GM18526 (cell line): ENCODE results near the gene C1QTNF8.

Experiments used
- POLR2A ChIP-seq: IDR thresholded peaks from 3 replicates; pipeline ENCODE4 v1.6.1; 2011; ENCODE audit not compliant: insufficient read length; ENCODE audit errors: extremely low read depth

C1QTNF8 gene

DNA sequence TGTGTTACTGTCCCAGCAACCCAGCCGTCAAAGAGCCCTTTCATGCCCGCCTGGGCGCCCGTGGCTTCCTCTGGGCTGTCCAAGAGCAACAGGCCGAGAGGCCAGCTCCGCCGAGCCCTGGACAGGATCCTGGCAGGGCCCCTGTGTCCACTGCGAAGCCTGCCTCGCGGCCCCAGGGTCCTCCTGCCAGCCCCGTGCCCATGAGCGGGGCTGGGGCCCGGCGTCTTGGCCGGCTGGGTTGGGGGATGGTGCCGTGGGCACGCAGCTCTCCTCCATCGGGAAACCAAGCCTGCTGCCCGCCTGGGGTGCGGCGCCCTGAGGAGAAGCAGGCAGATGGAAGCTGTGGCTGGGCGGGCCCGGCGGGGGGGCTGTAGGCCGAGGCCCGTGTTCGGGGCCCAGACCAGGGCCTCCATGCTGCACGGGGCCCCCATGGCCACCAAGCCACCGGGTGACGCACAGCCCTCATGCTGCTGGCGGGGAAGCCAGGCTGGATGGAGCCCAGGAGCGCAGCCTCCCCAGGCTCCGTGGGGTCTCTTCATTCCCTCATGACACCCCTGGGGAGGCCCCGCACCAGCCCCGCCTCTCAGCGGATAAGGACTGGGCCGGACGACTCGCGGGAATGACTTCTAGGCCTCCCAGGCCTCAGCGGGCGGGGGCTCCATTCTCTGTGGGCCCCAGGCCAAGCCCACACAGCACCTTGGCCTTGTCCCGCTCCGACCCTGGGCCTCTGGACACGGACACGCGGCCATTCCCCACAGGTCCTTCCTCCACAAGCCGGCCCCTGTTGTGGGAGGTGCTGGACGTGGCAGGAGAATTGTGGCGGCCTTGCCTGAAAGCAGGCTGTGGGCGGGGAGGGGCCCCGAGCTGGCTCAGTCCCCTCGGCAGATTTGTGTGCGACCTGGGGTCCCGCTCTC, at the start of gene C1QTNF8:
TSS of gene C1QTNF8 (minus strand) at position 76 of the 914 bp plus-strand sequence. CDS start 1,322 bp downstream, outside the sequence.
- TF ChIP-seq POLR2A, result no peak

DNA sequence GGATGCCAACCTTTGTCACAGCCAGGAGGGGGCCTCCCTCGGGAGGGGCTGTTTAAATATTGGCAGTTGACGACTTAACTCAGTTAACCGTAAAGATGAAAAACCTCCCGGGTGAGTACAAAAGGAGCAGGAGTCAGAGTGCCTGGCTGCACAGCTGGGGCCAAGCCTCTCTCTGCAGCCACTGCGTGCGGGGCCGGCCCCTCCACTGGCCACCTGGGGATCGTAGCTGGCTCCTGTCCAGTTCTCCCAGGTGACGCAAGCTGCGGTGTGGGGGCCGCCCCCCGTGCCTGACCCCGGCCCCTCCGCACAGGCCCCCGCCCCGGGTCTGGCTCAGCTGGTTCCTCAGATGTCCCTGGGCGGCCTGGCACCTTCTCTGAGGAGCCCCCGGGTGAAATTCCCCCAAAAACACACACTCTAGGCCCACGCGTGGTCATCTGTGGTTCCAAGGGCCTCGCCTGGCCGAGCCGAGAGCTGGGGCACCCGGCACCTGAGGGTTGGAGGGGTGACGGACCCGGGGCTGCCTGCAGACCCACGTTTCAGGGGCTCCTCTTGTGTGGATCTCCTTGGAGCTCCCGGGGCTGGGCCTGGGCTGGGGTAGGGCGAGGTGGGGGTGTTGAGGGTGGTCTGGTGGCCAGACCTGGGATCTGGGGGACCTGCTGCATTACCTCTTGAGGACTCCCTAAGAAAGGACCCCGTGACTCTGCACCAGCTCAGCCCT, 49.5 kb upstream of the C1QTNF8 start:
- TF ChIP-seq POLR2A, result no peak

DNA sequence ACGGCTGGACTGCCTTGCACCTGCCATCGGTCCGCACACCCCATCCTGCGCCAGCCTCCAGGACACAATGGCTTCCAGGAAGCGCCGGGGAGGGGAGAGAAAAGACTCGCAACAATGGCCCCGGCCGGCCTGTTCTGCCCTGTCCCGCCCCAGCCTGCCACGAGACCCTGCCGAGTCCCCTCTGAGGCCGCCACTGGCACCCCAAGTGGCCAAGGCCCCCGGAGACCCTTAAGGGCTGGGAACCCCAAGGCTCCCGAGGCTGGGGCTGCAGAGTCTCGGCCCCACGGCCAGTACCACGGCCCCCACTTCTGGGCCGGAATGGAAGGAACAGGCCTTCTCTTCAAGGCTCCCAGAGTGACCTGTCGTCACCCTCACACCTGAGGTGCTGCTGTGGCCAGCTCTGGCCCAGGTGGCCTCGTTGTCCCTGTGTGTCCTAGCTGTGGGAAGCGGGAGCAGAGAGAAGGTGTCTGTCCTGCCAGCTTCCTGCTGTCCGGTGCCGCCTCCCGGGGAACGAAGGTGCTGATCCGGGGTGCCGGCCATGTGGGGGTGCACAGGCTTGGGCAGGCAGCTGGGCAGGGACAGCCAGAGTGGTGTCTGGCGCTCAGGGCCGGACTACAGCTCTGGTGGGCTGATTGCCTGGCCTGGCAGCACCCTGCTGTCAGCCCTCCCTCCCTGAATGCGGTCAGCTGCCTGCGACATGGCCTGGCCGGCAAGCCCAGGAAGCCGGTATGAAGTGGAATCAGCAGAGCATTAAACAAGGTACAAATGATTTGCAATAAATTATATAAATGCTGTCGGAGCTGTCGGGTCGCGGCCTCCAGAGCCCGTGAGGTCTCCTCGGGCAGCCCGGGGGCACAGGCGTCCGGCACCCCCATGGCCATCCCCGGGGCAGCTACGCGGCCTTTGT, 48.7 kb upstream of the C1QTNF8 start:
- TF ChIP-seq POLR2A, result no peak

- no peak for TF ChIP-seq POLR2A
These were observed 47.9 kb upstream of the C1QTNF8 start for GRCh38 chr16:1143761-1144450.

DNA sequence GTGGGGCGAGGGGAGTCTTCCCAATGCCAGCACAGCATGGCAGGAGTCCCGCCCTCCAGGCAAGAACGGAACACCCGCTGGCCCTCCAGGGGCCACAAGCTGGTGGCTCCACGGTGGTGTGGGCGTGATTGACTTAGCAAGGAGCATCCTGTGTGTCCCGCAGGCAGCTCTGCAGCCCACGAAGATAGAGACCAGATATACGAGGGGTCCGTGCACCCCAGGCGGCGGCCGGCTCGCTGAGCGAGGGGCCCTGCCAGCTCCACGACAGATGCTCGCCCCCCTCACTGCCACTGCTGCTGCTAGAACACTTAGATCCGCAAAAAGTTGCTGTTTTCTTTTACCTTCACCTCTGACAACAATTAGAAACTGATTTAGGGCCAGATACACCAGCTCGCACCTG, 46.9 kb upstream of the C1QTNF8 start:
- no peak for TF ChIP-seq POLR2A

GRCh38 chr16:1141716-1142115, 45.7 kb upstream of the C1QTNF8 start:
- TF ChIP-seq POLR2A, result no peak

DNA sequence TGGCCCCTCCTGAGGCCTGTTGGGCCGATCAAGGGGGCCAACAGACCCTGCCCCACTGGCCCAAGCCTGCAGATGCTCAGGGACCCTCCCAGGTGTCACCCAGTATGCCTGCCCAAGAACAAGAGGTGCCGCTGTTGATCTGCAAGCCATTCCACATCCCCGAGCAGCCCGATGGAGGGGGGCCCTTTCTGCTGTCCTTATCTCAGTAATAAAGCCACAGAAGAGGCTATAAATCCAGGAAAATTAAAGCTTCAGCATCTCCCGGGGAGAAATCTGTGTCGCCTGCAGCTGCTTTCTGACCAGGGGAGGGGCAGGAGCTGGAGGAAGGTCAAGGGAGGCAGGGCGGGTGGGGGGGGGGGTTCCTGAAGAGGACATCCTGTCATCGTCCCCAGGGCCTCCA, 45.1 kb upstream of the C1QTNF8 start:
- TF ChIP-seq POLR2A, result no peak

GRCh38 chr16:1140582-1141162, 44.6 kb upstream of the C1QTNF8 start:
- TF ChIP-seq POLR2A, result no peak

GRCh38 chr16:1137604-1138003, 41.6 kb upstream of the C1QTNF8 start:
- no peak for TF ChIP-seq POLR2A

- no peak for TF ChIP-seq POLR2A
These were observed 39.4 kb upstream of the C1QTNF8 start for GRCh38 chr16:1135459-1135825.

DNA sequence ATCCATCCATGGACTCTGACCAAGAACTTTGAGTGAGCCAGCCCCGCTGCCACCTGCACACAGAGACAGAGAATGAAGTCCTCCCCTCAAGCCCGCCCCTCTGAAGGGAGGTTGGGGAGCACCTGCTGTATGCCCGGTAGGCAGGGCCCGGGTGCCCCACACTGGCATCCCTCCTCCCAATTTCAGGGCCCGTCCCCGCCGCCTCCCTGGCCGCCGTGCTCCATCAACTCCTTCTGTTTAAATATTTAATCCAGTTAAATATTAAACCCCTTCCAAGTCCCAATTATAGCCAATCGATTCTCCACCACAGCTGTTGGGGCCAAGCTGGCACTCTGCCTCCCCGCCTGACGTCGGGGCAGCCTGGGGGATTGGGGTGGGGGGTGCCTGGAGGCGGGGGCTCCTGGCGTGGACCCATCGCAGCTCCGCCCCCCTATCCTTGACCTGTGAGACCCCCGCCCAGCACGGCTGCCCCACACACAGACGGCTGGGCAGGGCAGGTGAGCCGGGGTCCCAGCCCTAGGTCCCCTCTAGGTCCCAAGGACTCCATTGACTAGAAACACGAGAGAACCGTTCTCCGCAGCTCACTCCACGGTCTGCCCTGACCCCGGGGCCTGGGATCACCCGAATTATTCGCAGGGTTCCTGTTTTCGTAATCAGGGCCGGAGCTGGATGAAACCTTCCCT, 38.9 kb upstream of the C1QTNF8 start:
- no peak for TF ChIP-seq POLR2A

DNA sequence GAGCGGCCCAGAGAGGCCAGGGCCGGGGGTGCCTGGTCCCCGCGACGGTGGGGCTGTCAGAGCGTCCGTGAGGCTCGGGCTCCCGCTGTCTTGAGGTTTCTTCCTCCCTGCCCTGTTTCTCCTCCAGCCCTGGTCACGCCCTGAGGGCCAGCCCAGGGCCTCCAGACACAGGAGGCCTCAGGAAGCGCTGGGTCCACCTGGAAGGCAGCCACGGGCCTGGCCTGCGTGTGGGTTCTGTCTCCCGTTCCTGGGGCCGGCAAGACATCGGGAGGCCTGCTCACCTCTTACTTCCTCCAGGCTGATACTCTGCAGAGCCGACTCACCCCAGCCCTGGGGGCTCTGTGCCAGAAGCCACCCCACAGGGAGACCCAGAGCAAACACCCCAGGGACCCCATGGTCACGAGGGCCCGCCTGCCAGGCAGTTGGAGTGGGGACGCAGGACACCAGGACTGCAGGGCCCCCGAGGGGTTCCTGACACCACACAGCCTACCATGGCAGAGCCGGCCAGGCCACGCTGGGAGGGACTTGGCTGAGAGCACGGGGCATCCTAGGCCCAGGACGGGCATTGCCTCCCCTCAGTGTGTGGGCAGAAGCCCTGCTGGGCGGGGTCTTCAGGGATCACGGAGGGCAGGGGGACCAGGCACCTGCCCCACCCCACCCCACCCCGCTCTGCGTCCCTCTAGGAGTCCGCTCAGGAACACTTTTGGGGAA, 37.9 kb upstream of the C1QTNF8 start:
- TF ChIP-seq POLR2A, result no peak

DNA sequence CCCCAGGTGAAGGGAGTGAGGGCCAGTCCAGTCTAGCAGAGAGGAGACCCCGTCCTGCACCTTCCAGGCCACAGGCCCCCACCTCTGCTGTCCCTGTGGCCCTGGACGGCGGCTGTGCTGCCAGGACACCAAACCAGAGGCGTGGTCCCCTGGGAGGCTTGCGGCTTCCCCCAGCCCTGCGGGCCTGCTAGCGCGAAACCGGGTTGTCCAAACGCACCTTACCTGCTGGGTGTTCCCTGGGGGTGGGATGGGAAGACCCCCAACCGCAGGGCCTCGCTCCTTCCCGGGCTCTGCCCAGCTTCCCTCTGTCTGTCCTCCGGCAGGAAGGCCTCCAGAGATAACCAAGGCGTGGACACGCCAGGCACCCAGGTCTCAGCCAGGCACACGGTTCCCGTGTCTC, 37.2 kb upstream of the C1QTNF8 start:
- no peak for TF ChIP-seq POLR2A
